ENCODE measurements around the gene KRTCAP2.

DNA sequence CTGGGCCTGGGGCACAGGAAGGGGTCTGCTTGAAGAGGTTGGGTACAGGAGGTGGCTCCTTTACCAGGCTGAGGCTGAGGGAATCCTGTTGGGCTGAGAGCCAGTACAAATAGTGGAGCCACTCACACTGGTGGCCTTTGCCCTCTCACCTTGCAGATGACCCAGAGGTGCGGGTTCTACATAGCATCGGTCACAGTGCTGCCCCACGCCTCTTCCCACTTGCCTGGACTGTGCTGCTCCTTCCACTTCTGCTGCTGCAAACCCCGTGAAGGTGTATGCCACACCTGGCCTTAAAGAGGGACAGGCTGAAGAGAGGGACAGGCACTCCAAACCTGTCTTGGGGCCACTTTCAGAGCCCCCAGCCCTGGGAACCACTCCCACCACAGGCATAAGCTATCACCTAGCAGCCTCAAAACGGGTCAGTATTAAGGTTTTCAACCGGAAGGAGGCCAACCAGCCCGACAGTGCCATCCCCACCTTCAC lies 39.3 kb downstream of the KRTCAP2 start:
- TF ChIP-seq EZH2 (IDR thresholded peaks at IDR 0.05; ENCODE audit: borderline replicate concordance, low read depth, low read length, poor library complexity, severe bottlenecking) (no peak), CTCF (conservative IDR thresholded peaks at IDR 0.05; ENCODE audit: low read depth, low read length) (no peak)

Data from A673 (cell line).